HG03460 (cell line): Measurements from ENCODE around the gene FAM151B.
"Not testable (repeated sequence)": the region's sequence is repeated elsewhere in the genome, so short reads cannot be mapped to it uniquely, and the experiment has no call there.

Experiments
- ATAC-seq: cut with Tn5 transposase; IDR thresholded peaks from one replicate; pipeline ENCODE4 v1.9.1; 2021; ENCODE audit not compliant: unreplicated experiment

The FAM151B gene

GRCh38 chr5:80487829-80488721 lies at the start of gene FAM151B:
Gene FAM151B (plus strand): TSS chr5:80488100. CDS start chr5:80488124, 24 bp downstream.
- ATAC-seq: peak; percentile 95

GRCh38 chr5:80438739-80439138 lies 49.2 kb upstream of the FAM151B start:
- ATAC-seq: no peak

GRCh38 chr5:80439213-80439612 lies 48.7 kb upstream of the FAM151B start:
- no peak for ATAC-seq

GRCh38 chr5:80442742-80443141 lies 45.2 kb upstream of the FAM151B start:
- no peak for ATAC-seq

- ATAC-seq: no peak
Observed at GRCh38 chr5:80453366-80453765, 34.5 kb upstream of the FAM151B start.

GRCh38 chr5:80463269-80463668 lies 24.6 kb upstream of the FAM151B start:
- ATAC-seq: no peak

GRCh38 chr5:80466669-80467485 lies 21.0 kb upstream of the FAM151B start:
- ATAC-seq: no peak

- ATAC-seq: no peak
Observed at GRCh38 chr5:80468131-80468530, 19.8 kb upstream of the FAM151B start.

- ATAC-seq: not testable (repeated sequence)
Observed at GRCh38 chr5:80470631-80471030, 17.3 kb upstream of the FAM151B start.

- no peak for ATAC-seq
Observed at GRCh38 chr5:80474929-80475328, 13.0 kb upstream of the FAM151B start.

GRCh38 chr5:80479713-80480112 lies 8.2 kb upstream of the FAM151B start:
- no peak for ATAC-seq

GRCh38 chr5:80480354-80480753 lies 7.5 kb upstream of the FAM151B start:
- ATAC-seq: no peak

- ATAC-seq: peak; percentile 59
Observed at GRCh38 chr5:80481019-80481893, 6.6 kb upstream of the FAM151B start.

GRCh38 chr5:80482578-80482977 lies 5.3 kb upstream of the FAM151B start:
- ATAC-seq: no peak

GRCh38 chr5:80483636-80484232 lies 4.2 kb upstream of the FAM151B start:
- no peak for ATAC-seq

- no peak for ATAC-seq
Observed at GRCh38 chr5:80487444-80487828, 464 bp upstream of the FAM151B start.

- ATAC-seq: no peak
Observed at GRCh38 chr5:80491296-80491695, 3.4 kb downstream of the FAM151B start.

GRCh38 chr5:80492741-80493140 lies 4.8 kb downstream of the FAM151B start:
- no peak for ATAC-seq

GRCh38 chr5:80493443-80493842 lies 5.5 kb downstream of the FAM151B start:
- not testable (repeated sequence) for ATAC-seq

- no peak for ATAC-seq
Observed at GRCh38 chr5:80495891-80496290, 8.0 kb downstream of the FAM151B start.

- ATAC-seq: no peak
Observed at GRCh38 chr5:80502800-80503199, 14.9 kb downstream of the FAM151B start.
